Stimulated activated CD8-positive, alpha-beta memory T cell treated with anti-CD3 and anti-CD28 coated beads, Interleukin-12 subunit alpha, Interleukin-12 subunit beta, amount 100 ng/mL, for 1 hour (primary cell): Measurements from ENCODE around the gene LRRC34.
A peak's percentile ranks its signal among the peaks of the same experiment; 100 is the strongest.

Experiments
- DNase-seq: peaks from one replicate; pipeline ENCODE4 v3.0.0-alpha.2; 2020; ENCODE audit warnings: low read depth

Gene LRRC34

DNA sequence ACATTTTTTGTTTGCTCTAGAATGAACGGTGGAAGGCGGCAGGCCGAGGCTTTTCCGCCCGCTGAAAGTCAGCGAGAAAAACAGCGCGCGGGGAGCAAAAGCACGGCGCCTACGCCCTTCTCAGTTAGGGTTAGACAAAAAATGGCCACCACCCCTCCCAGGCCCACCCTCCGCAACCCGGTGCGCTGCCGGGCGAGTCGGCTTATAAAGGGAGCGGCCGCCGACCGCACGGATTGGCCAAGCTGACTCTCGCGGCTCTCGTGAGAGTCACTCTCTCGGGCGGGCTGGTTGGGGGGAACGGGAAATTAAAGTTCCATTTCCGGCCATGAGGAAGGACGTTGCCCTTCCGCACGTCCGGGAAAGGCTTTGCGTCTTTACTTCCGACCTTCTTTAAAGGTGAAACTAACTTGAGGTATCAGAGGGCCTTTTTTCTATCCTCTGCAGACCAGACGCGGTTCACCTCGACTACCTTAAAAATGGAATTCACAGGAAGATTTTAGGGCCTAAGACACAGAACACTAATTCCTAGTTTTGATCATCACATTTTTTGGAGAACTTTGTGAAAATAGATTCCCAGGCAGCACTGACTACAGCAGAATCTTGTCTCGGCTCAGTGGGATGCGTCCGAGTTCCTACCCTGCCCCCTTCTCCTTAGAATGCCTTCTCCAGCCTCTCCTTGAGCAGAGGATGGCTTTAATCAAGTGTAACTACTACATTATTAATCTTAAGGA is 47.7 kb downstream of the LRRC34 start, which contains the start of gene TERC:
TSS of gene TERC (minus strand) at position 179 of the 731 bp plus-strand sequence.
- peak; percentile 87 for DNase-seq

DNA sequence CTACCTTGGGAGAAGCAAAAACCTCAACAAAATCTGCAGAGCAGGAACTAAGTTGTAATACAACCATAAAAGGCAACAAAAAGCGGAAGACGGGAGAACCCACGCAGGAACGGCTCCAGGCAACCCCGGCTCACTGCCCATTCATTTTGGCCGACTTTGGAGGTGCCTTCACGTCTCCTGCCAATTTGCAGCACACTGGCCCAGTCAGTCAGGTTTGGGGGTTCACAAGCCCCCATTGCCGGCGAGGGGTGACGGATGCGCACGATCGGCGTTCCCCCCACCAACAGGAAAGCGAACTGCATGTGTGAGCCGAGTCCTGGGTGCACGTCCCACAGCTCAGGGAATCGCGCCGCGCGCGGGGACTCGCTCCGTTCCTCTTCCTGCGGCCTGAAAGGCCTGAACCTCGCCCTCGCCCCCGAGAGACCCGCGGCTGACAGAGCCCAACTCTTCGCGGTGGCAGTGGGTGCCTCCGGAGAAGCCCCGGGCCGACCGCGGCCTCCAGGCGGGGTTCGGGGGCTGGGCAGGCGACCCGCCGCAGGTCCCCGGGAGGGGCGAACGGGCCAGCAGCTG is 48.3 kb downstream of the LRRC34 start:
- DNase-seq: peak; percentile 36

DNA sequence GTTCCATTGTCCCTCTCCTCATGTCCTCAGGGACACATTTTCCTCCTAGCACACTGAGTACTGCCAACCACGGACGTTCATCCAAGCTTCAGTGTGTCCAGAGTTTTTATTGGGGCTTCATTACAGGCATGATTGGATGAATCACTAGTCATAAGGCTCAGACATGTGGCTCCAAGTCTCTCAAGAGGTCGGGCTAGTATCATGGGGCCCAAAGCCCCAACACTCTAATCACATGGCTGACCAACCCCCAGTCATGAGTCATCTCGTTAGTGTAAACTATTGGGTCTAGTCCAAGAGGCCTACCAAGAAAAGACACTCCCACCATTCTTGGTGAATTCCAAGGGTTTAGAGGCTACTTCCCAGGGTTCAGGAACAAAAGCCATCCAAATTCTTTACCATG is 52.2 kb downstream of the LRRC34 start:
- no peak for DNase-seq

DNA sequence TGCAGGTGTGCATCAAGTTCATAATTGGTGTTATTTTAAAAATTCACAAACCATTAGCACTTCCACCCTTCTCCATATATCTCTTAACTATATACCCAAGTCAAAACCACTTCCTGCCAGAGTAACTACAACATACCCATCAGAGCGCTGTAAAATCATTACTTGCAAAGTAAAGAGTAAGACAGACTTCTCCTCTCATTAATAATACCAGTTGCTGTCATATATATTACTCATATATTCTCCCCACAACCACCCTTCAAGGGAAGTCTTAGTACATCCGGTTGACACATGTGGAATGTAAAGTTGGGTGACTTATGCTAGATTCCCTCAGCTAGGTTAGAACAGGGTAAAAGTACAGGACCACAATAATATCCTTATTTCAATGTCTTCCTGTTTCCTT is 53.4 kb downstream of the LRRC34 start:
- DNase-seq: no peak

DNA sequence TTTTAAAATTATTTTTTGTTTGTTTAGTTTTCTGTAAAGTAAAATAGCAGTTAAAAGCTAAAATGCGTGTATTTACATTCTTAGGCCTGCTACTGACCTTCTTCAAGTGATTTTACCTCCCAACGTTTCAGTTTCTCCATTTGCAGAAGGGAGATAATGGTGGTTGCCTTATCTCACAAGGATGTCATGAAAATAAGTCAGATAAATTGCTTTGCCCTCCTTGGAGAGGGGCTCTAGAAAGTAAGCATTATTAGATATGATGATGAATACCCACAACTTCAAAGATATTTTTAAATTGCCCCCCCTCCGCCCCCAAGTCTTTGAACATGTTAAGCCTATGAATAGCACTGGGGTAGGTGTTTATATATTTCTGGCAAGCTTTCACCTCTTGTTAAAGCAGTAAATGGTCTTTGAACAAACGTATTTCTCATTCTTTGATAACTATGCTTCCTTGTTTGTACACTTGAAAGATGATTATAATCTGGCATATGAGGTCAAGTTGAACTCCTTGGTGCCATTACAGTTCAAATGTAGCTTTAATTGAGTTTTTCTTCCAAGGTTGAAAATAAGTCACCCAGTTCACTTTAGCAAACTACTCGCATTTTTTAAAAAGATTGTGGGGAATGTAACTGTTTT is 54.2 kb downstream of the LRRC34 start:
- no peak for DNase-seq

DNA sequence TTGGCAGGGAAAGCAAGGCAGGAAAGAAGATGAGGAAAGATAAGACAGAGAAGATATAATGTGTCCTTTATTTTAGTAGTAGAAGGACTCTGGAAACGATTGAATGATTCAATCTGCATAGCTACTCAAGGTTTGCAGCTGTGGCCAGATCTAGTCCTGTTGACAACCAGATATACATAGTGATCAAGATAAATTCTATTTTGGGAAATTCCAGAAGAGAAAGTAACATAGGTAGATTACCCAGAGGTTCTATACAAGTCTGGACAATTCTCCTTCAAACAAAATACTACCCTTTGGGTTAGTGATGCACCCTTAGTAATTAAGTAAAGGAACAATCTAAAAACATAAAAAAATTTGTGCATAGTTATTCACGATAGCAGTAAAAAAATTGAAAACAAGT is 57.2 kb downstream of the LRRC34 start:
- no peak for DNase-seq

DNA sequence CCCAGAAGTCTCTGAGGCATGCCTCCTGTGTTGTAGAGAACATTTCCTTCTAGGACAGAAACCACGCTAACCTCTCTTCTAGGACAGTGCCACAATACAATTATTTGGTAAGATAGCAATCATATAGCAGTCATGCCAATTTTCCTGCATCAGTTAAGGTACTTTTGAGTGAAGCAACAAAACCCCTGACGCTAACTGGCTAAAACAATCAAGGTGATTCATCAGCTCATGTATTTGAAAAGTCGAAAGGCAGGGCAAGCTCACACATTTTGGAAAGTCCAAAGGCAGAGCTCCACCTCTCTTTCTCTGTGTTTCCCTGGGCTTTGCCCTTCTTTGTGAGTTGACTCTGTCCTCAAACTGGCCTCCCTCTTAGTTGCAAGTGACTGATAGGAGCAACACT is 58.0 kb downstream of the LRRC34 start:
- DNase-seq: no peak

DNA sequence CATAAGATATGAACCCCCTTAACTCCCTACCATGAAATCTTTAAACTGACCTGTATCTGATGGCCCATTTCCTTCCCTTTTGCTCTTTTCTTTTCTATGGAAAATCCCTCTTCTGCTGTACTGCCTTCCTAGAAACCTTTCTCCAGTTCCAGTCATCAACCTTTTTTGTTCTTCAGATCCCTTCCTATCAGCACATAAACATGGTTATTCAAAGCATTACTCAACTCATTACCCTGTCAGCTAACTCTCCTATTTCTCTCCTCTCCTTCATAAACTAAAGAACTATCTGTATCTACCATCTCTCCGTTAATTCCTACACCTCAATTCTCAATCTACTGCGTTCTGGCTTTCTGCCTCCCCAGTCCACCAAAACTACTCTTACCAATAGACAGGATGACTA is 60.8 kb downstream of the LRRC34 start:
- no peak for DNase-seq

DNA sequence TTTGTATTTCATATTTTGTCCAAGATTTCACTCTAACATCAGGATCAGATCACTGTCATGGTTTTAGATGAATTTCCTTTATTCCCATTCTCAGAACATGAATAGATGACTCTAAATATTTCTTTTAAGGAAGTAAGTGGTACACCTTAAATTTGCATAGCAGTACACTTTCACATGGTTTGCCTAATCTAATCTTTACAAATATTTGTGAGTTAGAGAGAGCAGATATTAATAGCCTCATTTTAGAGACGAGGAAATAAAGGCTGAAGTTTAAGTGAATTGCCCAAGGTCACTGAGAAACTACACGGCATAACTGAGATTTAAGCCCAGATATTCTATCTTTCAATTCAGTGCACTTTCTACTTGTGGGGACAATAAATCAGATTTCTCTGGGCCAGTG is 62.0 kb downstream of the LRRC34 start:
- no peak for DNase-seq

DNA sequence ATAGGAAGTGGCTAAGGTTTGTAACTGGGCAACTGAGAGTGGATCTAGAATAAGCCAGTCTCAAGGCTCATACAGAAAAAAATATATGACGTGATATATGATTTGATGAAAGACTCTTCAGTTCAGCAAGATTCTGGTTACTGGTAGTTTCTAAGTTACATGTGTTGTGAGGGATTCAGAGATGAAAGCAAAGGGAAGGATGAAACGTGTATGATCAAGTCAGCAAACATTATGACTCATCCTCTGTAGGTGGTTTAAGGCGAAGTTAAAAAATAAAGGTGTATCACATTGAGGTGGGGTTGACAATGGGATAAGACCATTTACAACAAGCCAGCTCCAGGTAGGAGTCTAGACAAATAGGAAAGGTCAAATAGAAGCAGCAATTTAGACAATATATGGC is 64.0 kb downstream of the LRRC34 start:
- no peak for DNase-seq

DNA sequence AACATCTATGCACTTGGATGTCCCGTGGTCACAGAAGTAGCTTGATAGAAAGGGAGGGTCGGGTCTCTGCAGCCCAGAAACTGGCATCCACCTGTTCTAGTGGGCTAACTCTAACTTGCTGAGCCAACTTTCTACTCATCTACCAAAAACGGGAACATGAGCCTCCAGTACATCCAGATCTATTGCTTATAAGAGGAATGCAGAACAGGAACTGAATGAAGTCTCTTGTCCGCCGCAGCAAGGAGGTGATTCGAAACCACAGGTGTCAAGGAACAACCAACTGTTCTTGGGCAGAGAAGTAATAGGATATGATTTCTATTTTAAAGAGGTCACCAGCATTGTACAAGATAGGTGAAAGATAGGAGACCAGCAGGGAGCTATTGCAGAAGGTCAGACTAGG is 65.8 kb downstream of the LRRC34 start:
- no peak for DNase-seq

DNA sequence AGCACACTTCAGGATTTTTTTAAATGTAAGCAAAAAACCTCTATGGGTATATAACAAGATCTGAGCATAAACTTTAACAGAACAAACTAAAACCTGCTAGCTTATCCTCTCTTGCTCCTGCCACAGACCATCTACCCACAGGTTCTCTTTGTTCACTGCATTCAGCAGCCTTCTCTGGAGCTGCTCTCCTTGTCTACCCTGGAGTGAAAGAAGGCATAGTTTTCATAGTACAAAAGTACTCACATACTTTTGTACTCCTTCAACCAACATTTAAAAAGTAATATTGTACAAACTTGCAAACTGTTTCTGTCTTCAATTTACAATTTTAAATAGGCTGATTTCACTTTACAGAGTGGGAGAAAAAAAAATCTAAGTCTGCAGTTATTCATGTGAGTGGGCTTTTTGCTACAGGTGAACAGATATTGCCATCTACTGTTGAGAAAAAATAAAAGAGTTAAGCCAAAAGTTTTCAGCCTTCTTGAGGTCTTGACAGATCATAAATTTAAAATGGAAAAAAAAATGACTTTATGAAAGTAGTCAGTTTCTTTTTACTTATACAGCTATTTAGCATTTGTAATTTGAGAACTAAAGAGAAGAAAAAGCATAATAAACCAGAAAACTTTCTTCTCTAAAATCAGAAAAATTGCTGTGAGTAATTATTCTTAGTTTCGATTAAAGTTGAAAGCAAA is 68.2 kb downstream of the LRRC34 start:
- DNase-seq: no peak
